Hepatocyte (in vitro differentiated cells): ENCODE results near the gene IGF1. TPM values are rescaled to one million over a fixed set of nuclear protein-coding genes. Genes with fewer than 3 reads are reported as not detected.

ENCODE experiments used
- DNase-seq: peaks from one replicate; pipeline ENCODE4 v3.0.0-alpha.2; 2016; ENCODE audit warnings: low spot score
- H2AFZ ChIP-seq: fragments of 200-600 bp; sonication (generic); 2 replicates; pipeline ENCODE4 v1.6.0; 2016; ENCODE audit warnings: antibody characterized with exemption, mild to moderate bottlenecking
- H3K27ac ChIP-seq: fragments of 200-600 bp; sonication (generic); 2 replicates; pipeline ENCODE4 v1.5.1; 2016; ENCODE audit warnings: mild to moderate bottlenecking
- H3K27me3 ChIP-seq: fragments of 200-600 bp; sonication (generic); 2 replicates; pipeline ENCODE4 v1.6.1; 2016
- H3K36me3 ChIP-seq: fragments of 200-600 bp; sonication (generic); replicated peaks from 2 replicates; pipeline ENCODE4 v1.5.1; 2016; ENCODE audit warnings: low read depth; ENCODE audit not compliant: insufficient read depth
- H3K4me1 ChIP-seq: fragments of 200-600 bp; sonication (generic); 2 replicates; pipeline ENCODE4 v1.5.1; 2016; ENCODE audit warnings: mild to moderate bottlenecking, moderate library complexity; ENCODE audit not compliant: insufficient read depth
- H3K4me2 ChIP-seq: fragments of 200-600 bp; sonication (generic); 2 replicates; pipeline ENCODE4 v1.6.0; 2016
- H3K4me3 ChIP-seq: fragments of 200-600 bp; sonication (generic); 2 replicates; pipeline ENCODE4 v1.5.1; 2016; ENCODE audit warnings: mild to moderate bottlenecking
- H3K79me2 ChIP-seq: fragments of 200-600 bp; sonication (generic); 2 replicates; pipeline ENCODE4 v1.6.0; 2017; ENCODE audit warnings: mild to moderate bottlenecking
- H3K9me2 ChIP-seq: fragments of 200-600 bp; sonication (generic); replicated peaks from 2 replicates; pipeline ENCODE4 v1.6.0; 2017; ENCODE audit warnings: mild to moderate bottlenecking; ENCODE audit not compliant: insufficient read depth
- H3K9me3 ChIP-seq: fragments of 200-600 bp; sonication (generic); 2 replicates; pipeline ENCODE4 v1.5.1; 2016; ENCODE audit warnings: low read depth, mild to moderate bottlenecking
- H4K20me1 ChIP-seq: fragments of 200-600 bp; sonication (generic); 2 replicates; pipeline ENCODE4 v1.6.0; 2016; ENCODE audit warnings: mild to moderate bottlenecking; ENCODE audit not compliant: insufficient read depth, poor library complexity, severe bottlenecking
- EZH2 ChIP-seq: fragments of 200-600 bp; sonication (generic); IDR thresholded peaks from 2 replicates; pipeline ENCODE4 v1.6.1; 2016; ENCODE audit warnings: antibody characterized with exemption, mild to moderate bottlenecking, borderline replicate concordance
- EZH2phosphoT487 ChIP-seq: fragments of 200-600 bp; sonication (generic); IDR thresholded peaks from one replicate; pipeline ENCODE4 v1.6.1; 2018; ENCODE audit warnings: antibody characterized with exemption, mild to moderate bottlenecking, low read depth, moderate library complexity; ENCODE audit not compliant: unreplicated experiment, severe bottlenecking
- WGBS: methylation state at CpG from one replicate; pipeline ENCODE4 v1.1.6; 2016; ENCODE audit warnings: low lambda C conversion rate; ENCODE audit errors: missing lambda C conversion rate; 5-methylcytosine and 5-hydroxymethylcytosine counted together
- polyA plus RNA-seq: library from polyadenylated mRNA; unstranded; fragments of >200 nt; fragmentation: Nextera tagmentation; extraction: Ambion mirVana; gene quantifications from 2 replicates; pipeline ENCODE4 v1.2.1, GENCODE V29; 2016
- total RNA-seq: library from RNA; depleted of rRNA; stranded (reverse); fragments of >200 nt; gene quantifications from 2 replicates; pipeline ENCODE4 v1.2.3, GENCODE V29; 2014
- TF ChIP-seq, protein P1 (sequence below): fragments of 200-600 bp; sonication (generic); IDR thresholded peaks from 2 replicates; pipeline ENCODE4 v1.5.1; 2016; ENCODE audit warnings: antibody characterized with exemption, mild to moderate bottlenecking; ENCODE audit not compliant: poor library complexity

The IGF1 gene
- total and polyA plus RNA-seq, 2 experiments from 2014 or later, result 10.0 to 12.0 TPM

DNA sequence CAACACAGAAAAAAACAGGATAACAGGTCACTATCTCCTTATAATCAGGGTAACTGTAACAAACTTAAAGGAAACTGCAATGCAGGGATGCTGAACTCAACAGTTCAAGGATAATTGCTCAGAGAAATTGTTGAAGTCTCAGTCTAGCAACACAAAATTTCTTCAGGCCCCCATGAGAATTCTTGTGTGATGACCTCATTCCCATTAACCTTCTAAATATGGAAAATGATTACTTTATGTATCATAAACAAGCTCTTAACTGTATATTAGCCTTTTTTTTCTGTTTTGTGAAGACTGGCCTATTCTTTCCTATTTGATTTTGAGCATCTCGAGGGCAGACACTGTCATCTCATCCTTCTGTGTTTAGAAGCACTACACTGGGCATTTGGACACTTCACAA, 47.1 kb downstream of the IGF1 start:
- H3K9me2 ChIP-seq, result no peaks in the 10 kb centered on the region
- TF ChIP-seq, protein P1, sequence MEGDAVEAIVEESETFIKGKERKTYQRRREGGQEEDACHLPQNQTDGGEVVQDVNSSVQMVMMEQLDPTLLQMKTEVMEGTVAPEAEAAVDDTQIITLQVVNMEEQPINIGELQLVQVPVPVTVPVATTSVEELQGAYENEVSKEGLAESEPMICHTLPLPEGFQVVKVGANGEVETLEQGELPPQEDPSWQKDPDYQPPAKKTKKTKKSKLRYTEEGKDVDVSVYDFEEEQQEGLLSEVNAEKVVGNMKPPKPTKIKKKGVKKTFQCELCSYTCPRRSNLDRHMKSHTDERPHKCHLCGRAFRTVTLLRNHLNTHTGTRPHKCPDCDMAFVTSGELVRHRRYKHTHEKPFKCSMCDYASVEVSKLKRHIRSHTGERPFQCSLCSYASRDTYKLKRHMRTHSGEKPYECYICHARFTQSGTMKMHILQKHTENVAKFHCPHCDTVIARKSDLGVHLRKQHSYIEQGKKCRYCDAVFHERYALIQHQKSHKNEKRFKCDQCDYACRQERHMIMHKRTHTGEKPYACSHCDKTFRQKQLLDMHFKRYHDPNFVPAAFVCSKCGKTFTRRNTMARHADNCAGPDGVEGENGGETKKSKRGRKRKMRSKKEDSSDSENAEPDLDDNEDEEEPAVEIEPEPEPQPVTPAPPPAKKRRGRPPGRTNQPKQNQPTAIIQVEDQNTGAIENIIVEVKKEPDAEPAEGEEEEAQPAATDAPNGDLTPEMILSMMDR, result no peak
- TF ChIP-seq EZH2, result no peak
- H3K4me2 ChIP-seq, result no peak overlapping the region
- no peaks in the 10 kb centered on the region for H4K20me1 ChIP-seq
- WGBS, result 76% methylated on average over 1 of the region's 1 CpG
- H3K27ac ChIP-seq, result no peak overlapping the region
- H3K79me2 ChIP-seq, result no peaks in the 10 kb centered on the region
- no peak for DNase-seq
- no peak overlapping the region for H2AFZ ChIP-seq
- H3K27me3 ChIP-seq, result no peaks in the 10 kb centered on the region
- H3K4me3 ChIP-seq, result no peak overlapping the region
- peaks cover 11% of the 10 kb centered on the region for H3K4me1 ChIP-seq
- H3K36me3 ChIP-seq, result no peaks in the 10 kb centered on the region
- H3K9me3 ChIP-seq, result no peaks in the 10 kb centered on the region

DNA sequence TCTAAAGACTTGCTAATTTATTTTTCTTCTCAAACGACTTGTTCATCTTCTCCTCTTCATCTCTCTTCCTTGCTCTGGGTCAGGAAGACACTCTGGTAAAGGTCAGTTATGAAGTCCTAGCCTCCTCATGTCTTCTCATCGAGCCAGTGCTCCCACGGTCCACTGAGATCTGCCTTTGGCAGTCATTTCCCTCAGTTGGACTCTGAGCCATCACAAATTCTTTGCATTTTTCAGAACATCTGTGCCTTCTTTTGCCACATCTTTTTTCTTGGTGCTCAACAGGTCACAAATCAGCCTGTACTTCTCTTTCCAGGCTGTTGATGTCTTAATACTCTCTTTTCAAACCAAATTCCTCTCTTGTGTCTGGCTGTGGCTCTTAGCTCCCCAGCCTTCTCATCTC, 49.7 kb downstream of the IGF1 start:
- no peak for DNase-seq
- Histone ChIP-seq H2AFZ (no peak overlapping the region), H3K9me3 (no peaks in the 10 kb centered on the region), H4K20me1 (no peaks in the 10 kb centered on the region), H3K79me2 (no peaks in the 10 kb centered on the region), H3K27me3 (no peaks in the 10 kb centered on the region), H3K9me2 (no peaks in the 10 kb centered on the region), H3K4me3 (no peak overlapping the region), H3K36me3 (no peaks in the 10 kb centered on the region), H3K4me1 (peaks cover 4% of the 10 kb centered on the region), H3K4me2 (no peak overlapping the region), H3K27ac (no peak overlapping the region)
- TF ChIP-seq EZH2phosphoT487 (no peak), EZH2 (no peak)
- TF ChIP-seq, protein P1, result no peak
- 87% methylated on average over 3 of the region's 3 CpGs for WGBS

GRCh38 chr12:102429211-102430154, 50.9 kb downstream of the IGF1 start:
- DNase-seq, result no peak
- H3K4me3 ChIP-seq, result no peak overlapping the region
- H3K27me3 ChIP-seq, result no peaks in the 10 kb centered on the region
- no peak overlapping the region for H3K27ac ChIP-seq
- H4K20me1 ChIP-seq, result no peaks in the 10 kb centered on the region
- H2AFZ ChIP-seq, result no peak overlapping the region
- WGBS, result 99% methylated on average over 3 of the region's 3 CpGs
- H3K9me2 ChIP-seq, result no peaks in the 10 kb centered on the region
- peaks cover 5% of the 10 kb centered on the region for H3K4me1 ChIP-seq
- no peak overlapping the region for H3K4me2 ChIP-seq
- TF ChIP-seq EZH2phosphoT487 (no peak), EZH2 (no peak)
- TF ChIP-seq, protein P1, result no peak
- no peaks in the 10 kb centered on the region for H3K9me3 ChIP-seq
- no peaks in the 10 kb centered on the region for H3K36me3 ChIP-seq
- no peaks in the 10 kb centered on the region for H3K79me2 ChIP-seq
